Ramos (cell line): ENCODE measurements around the gene CMPK1.
"Not testable (repeated sequence)": the region's sequence is repeated elsewhere in the genome, so short reads cannot be mapped to it uniquely, and the experiment has no call there.

Source experiments
- in situ Hi-C: fragments of 300-500 bp; cut with MboI; formaldehyde crosslinking; loops from one replicate; pipeline ENCODE4 v1.14.3; 2022; ENCODE audit warnings: low sequenced_read_pairs; ENCODE audit not compliant: unreplicated experiment

The CMPK1 gene, protein sequence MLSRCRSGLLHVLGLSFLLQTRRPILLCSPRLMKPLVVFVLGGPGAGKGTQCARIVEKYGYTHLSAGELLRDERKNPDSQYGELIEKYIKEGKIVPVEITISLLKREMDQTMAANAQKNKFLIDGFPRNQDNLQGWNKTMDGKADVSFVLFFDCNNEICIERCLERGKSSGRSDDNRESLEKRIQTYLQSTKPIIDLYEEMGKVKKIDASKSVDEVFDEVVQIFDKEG

GRCh38 chr1:47333578-47333921 lies at the start of gene CMPK1:
Gene CMPK1, plus strand, starts transcription at chr1:47333790. Its CDS starts 156 bp downstream, at chr1:47333946.
- in situ Hi-C loops = no loop called here

- in situ Hi-C loops = not testable (repeated sequence)
These were observed 45.5 kb upstream of the CMPK1 start for GRCh38 chr1:47288116-47288515.

DNA sequence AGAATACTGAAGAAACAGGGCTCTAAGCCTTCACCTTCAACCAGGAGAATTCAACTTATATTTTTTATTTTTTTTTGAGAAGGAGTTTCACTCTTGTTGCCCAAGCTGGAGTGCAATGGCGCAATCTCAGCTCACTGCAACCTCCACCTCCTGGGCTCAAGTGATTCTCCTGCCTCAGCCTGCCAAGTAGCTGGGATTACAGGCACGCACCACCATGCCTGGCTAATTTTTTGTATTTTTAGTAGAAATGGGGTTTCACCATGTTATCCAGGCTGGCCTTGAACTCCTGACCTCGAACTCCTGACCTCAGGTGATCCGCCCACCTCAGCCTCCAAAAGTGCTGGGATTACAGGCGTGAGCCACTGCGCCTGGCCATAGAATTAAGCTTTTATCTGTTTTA lies 38.7 kb upstream of the CMPK1 start:
- in situ Hi-C loops = not testable (repeated sequence)

DNA sequence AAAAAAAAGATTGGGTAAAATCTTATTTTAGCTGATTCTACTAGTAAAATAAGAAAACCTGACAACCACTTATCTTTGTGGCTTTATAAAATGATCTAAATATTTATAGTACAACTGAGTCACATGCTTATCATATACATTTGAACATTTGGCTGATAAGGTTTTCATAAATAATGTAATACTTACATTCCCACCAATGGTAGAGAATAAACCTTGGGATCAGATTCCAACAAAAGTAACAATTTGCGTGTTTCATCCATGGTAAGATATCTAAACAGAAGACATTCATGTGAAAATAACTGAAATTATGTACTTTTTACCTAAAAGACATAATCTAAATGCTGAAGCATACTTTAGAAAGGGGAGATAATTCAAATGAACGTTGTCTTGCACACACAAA lies 38.0 kb upstream of the CMPK1 start:
- in situ Hi-C loops = no loop called here

DNA sequence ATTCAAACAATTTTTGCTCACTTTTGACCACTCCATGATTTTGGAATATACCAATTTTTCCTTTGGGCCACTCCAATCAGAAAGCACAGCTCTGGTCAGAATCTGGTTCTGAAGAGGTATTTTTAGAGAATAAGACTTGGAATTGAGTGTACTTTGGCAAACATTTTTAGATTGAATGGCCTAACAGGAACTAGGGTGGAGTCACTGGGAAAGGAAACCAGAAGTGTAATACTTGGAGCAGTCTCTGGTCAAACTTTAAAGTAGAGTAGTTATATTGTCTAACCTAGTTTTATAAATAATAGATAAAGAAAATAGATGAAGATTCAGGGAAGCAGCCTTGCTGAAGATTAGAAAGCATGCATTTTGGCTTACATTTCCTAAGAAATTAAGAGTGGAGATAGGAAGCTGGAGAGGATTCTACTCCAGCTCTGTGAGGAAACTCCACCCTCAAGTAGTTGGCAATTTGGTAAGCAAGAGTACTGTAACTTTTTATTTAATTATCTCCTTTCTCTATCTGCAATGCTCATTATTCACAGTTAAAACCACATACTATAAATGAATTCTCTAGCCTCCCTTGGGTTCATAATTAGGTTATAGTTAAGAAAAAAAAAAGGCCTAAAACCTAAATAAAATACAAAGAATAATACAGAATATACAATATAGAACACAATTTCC lies 35.4 kb upstream of the CMPK1 start:
- in situ Hi-C loops = no loop called here

DNA sequence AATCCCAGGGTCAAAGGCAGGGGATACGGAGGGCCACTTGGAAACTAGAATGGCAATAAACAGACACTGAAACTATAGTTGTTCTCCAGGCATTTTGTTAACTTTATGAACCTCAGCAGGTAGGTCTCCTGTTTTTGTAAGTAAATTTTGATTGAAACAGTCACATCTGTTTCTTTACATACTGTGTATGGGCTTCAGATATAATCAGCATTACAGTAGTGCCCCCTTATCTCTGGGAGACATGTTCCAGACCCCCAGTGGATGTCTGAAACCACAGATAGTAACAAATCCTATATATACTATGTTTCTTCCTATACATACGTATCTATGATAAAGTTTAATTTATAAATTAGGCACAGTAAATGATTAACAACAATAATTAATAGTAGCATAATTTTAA lies 31.1 kb upstream of the CMPK1 start:
- in situ Hi-C loops = no loop called here

- in situ Hi-C loops = no loop called here
These were observed 24.2 kb upstream of the CMPK1 start for GRCh38 chr1:47309427-47309826.

DNA sequence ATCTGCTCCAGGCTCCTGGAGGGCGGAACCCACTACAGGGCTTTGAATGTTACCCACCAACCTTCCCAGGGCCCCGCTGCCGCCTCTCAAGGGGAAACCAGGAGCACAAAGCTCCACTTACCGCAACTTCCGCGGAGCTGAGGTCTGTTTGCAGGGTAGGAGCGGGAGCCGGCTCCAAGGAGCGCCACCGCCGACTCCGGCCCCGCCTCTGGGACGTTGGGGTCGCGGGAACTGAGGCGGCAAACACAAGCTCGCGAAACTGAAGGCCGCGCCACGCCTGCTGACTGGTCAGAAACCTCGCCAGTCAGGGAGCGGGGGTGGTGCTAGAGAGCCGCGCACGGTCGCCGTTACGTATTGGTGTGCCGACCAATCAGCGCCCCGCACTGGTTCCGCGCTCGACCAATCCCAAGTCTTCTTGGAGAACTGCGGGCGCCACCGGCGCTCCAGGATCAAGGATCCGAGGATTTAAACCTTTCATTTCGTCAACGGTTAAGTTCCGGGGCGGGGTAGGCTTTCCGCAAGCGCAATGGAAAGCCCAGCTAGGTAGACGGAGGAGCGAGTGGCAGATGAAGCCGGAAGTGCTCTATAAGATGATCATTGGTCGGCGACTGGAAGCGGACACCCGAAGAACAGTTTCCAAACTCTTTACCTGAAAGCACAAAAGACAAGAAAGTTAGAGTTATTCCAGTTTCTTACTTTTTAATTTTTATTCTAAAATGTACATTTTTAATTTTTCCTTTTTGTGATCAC lies 19.5 kb upstream of the CMPK1 start, which contains the start of gene STIL:
Gene STIL (minus strand): TSS at position 233 of the 750 bp plus-strand sequence. CDS start 3,828 bp downstream, outside the sequence.
- in situ Hi-C loops = no loop called here

GRCh38 chr1:47317841-47318240 lies 15.7 kb upstream of the CMPK1 start:
- in situ Hi-C loops = no loop called here

DNA sequence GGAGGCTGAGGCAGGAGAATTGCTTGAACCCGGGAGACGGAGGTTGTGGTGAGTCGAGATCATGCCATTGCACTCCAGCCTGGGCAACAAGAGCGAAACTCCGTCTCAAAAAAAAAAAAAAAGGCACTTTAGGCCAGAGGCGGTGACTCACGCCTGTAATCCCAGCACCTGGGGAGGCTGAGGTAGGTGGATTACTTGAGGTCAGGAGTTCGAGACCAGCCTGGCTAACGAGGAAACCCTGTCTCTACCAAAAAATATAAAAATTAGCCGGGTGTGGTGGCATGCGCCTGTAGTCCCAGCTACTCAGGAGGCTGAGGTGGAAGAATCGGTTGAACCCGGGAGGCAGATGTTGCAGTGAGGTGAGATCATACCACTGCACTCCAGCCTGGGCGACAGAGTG lies 13.6 kb upstream of the CMPK1 start:
- in situ Hi-C loops = not testable (repeated sequence)

DNA sequence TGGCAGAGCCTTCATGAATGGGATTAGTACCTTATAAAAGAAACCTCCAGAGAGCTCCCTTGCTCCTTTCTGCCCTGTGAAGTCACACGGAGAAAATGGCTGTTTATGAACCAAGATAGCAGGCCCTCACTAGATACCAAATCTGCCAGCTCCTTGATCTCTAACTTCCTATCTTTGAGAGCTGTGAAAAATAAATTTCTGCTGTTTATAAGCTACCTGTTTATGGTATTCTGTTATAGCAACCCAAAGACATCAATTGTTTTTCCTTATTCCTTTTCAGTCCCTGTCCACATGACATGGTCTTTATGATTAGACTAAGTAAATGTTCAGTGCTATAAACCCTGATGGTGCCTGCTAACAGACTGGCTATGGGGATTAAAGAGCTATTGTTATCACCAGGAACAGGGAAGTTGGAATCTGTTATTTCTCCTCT lies 10.0 kb upstream of the CMPK1 start:
- in situ Hi-C loops = no loop called here

- in situ Hi-C loops = no loop called here
These were observed 8.9 kb upstream of the CMPK1 start for GRCh38 chr1:47324682-47325081.

GRCh38 chr1:47325528-47325927 lies 8.1 kb upstream of the CMPK1 start:
- in situ Hi-C loops = no loop called here

GRCh38 chr1:47326271-47326670 lies 7.3 kb upstream of the CMPK1 start:
- in situ Hi-C loops = no loop called here

GRCh38 chr1:47328992-47329391 lies 4.6 kb upstream of the CMPK1 start:
- in situ Hi-C loops = no loop called here

DNA sequence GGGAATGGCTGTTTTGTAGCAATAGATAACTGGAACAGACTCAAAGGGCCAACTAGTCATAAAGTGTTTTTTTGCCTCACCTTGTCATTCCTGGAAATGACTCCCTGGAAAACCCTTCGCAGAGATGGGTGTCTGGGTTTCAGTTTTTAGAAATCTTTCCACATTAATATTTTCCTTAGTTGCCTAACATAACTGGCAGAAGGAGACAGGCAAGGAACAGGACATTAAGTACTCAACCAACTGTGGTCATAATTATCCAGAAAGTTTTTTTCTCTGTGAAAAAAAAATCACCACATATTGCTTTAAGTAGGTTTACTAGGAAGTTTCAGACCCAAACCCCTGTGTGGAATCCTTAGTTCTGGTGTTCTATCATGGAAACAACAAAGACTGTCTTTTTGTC lies 3.4 kb upstream of the CMPK1 start:
- in situ Hi-C loops = no loop called here

DNA sequence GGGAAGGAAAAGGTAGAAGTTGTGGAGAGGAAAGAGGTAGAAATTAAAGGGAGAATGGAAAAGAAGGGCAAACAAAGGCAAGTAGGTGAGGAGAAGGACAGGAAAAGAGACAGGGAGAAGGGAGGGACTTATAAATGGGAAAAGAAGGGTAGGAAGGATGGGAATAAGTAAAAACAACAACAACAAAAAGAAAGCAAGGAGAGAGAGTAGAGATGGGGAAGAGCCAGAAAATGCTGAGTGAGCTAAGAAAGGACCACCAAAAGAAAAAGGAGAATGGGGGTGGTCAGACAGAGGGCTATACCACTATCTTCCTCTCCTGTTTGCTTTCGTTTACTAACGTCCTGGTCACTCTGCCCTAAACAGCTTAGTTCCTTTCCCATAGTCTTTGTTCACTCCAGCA lies 1.7 kb upstream of the CMPK1 start:
- in situ Hi-C loops = no loop called here

DNA sequence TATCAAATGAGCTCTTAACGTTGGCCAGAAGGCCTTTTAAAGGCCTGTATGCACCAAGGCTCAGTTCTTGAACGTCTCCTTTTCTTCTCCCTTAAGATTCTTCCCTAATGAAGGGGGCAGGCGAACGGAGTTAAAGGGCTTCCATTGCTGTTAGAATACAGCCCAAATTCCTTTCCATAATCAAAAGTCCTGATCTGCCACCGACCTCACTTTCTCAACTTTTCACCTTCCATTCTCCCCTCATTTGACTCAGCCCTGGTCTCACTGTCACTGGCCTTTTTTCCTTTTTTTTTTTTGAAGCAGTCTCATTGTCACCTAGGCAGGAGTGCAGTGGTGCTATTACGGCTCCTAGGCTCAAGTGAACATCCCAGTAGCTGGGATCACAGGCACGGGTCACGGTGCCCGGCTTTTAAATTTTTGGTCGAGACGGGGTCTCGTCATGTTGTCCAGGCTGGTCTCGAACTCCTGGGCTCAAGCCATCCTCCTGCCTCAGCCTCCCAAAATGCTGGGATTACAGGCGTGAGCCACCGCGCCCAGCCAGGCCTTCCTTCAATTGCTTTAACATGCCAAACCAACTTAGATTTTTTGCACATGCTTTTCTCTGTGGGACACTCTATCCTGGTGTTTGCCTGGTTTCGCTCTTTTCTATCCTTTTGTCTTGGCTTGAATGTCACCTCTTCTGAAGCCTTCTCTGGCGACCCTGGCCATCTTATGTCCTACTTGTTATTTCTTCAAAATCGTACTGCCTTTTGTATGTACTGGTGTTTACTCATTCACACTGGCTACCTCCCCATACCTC lies 612 bp upstream of the CMPK1 start:
- in situ Hi-C loops = no loop called here

GRCh38 chr1:47333922-47334764 lies 553 bp downstream of the CMPK1 start:
- in situ Hi-C loops = no loop called here
